SW 1271 (cell line): ENCODE data around the gene LDLRAD3.

ENCODE experiments used
- DNase-seq, 2 experiments: peaks; one replicate each; lab custom pipeline; 2025; lab: John Stamatoyannopoulos, UW

Gene LDLRAD3

GRCh38 chr11:35927104-35927503 is 16.8 kb upstream of the LDLRAD3 start:
- DNase-seq, result no peak

GRCh38 chr11:35927682-35928081 is 16.2 kb upstream of the LDLRAD3 start:
- DNase-seq, result no peak

- DNase-seq, result no peak
Measured at GRCh38 chr11:35928688-35929395, 15.0 kb upstream of the LDLRAD3 start.

GRCh38 chr11:35930466-35930865 is 13.4 kb upstream of the LDLRAD3 start:
- DNase-seq, result no peak

- no peak for DNase-seq
Measured at GRCh38 chr11:35932121-35932520, 11.7 kb upstream of the LDLRAD3 start.

- DNase-seq, result no peak
Measured at GRCh38 chr11:35932681-35933319, 11.1 kb upstream of the LDLRAD3 start.

- no peak for DNase-seq
Measured at GRCh38 chr11:35933320-35933871, 10.5 kb upstream of the LDLRAD3 start.

GRCh38 chr11:35934271-35934670 is 9.6 kb upstream of the LDLRAD3 start:
- no peak for DNase-seq

GRCh38 chr11:35934981-35935380 is 8.9 kb upstream of the LDLRAD3 start:
- DNase-seq, result no peak

GRCh38 chr11:35935390-35935789 is 8.5 kb upstream of the LDLRAD3 start:
- DNase-seq, result no peak

- DNase-seq, result no peak
Measured at GRCh38 chr11:35937111-35937510, 6.8 kb upstream of the LDLRAD3 start.

- DNase-seq, result no peak
Measured at GRCh38 chr11:35937700-35938099, 6.2 kb upstream of the LDLRAD3 start.

GRCh38 chr11:35938231-35938630 is 5.6 kb upstream of the LDLRAD3 start:
- DNase-seq, result no peak

- DNase-seq, result no peak
Measured at GRCh38 chr11:35943309-35943708, 553 bp upstream of the LDLRAD3 start.

GRCh38 chr11:35944503-35945136 is 758 bp downstream of the LDLRAD3 start:
- no peak for DNase-seq

GRCh38 chr11:35945137-35945518 is 1.3 kb downstream of the LDLRAD3 start:
- DNase-seq, result no peak

- no peak for DNase-seq
Measured at GRCh38 chr11:35946766-35947165, 2.9 kb downstream of the LDLRAD3 start.

- DNase-seq, result no peak
Measured at GRCh38 chr11:35947437-35947836, 3.6 kb downstream of the LDLRAD3 start.

GRCh38 chr11:35949242-35949641 is 5.4 kb downstream of the LDLRAD3 start:
- DNase-seq, result no peak

GRCh38 chr11:35950082-35950481 is 6.2 kb downstream of the LDLRAD3 start:
- DNase-seq, result no peak

GRCh38 chr11:35951680-35952079 is 7.8 kb downstream of the LDLRAD3 start:
- DNase-seq, result no peak

- no peak for DNase-seq
Measured at GRCh38 chr11:35953081-35953760, 9.4 kb downstream of the LDLRAD3 start.
